HFFc6 (cell line): ENCODE results near the gene ITGB8. TPM values are rescaled to one million over a fixed set of nuclear protein-coding genes. Genes with fewer than 3 reads are reported as not detected.

Source experiments
- DNase-seq: peaks from one replicate; pipeline ENCODE4 v3.0.0-alpha.2; 2018
- H3K27ac Mint-ChIP-seq: 2 replicates; pipeline ENCODE4 v1.8.0; 2020; ENCODE audit warnings: mild to moderate bottlenecking, mixed read lengths
- H3K27me3 Mint-ChIP-seq: 2 replicates; pipeline ENCODE4 v1.8.0; 2021; ENCODE audit warnings: mild to moderate bottlenecking, moderate library complexity, mixed read lengths; ENCODE audit not compliant: insufficient read depth
- H3K36me3 Mint-ChIP-seq: 2 replicates; pipeline ENCODE4 v1.8.0; 2021; ENCODE audit warnings: low read depth, mixed read lengths
- H3K4me1 Mint-ChIP-seq: 2 replicates; pipeline ENCODE4 v1.8.0; 2020; ENCODE audit warnings: low read depth, mixed read lengths
- H3K4me3 Mint-ChIP-seq: 2 replicates; pipeline ENCODE4 v1.8.0; 2020; ENCODE audit warnings: mild to moderate bottlenecking, moderate library complexity, mixed read lengths
- H3K9me3 Mint-ChIP-seq: 2 replicates; pipeline ENCODE4 v1.8.0; 2020; ENCODE audit warnings: mild to moderate bottlenecking, mixed read lengths
- total RNA-seq, 6 experiments: library from RNA; stranded (reverse); fragmentation: NEBNext Ultra II Directional; extraction: Animal tissue kit (Norgen Biotek cat#: 25700); gene quantifications; 2 replicates in 1 of 6; 3 replicates in 5 of 6; pipeline ENCODE4 v1.2.3, GENCODE V29; 2021
- TF ChIP-seq, protein P1 (sequence below): fragments of 200-600 bp; sonication (generic); IDR thresholded peaks from 2 replicates; pipeline ENCODE4 v1.5.0; 2021; ENCODE audit warnings: antibody characterized with exemption, mild to moderate bottlenecking

Gene ITGB8
- total RNA-seq, 6 experiments from 2014 or later: not detected

DNA sequence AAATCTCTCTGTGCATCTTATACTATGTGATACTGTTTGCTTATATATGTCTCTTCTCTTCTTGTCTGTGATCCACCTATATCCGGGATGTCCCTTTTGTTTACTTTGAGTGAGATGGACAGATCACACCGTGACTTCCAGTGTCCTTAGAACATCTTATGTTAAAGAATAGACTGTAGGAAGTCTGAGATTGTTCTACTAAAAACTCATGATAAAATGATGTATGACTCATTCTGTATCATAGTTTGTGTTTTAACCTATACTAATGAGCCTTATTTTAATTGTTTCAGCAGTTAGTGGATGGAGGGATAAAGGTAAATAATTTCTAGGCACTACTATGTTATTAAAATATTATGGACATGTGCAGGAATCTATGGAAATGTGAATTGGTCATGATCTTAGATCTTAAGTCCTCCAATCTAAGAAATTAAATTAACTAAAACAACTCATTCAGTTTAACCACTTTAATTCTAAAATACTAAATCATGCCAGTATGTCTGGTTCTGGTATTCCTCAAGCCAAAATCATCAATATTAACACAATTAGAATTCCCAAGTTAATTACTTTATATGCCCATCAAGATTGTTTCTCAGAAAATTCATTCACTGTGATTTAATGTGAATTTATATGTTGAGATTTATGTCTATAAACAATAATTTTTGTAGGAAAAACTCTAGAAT lies 32.0 kb downstream of the ITGB8 start:
- TF ChIP-seq, protein P1, sequence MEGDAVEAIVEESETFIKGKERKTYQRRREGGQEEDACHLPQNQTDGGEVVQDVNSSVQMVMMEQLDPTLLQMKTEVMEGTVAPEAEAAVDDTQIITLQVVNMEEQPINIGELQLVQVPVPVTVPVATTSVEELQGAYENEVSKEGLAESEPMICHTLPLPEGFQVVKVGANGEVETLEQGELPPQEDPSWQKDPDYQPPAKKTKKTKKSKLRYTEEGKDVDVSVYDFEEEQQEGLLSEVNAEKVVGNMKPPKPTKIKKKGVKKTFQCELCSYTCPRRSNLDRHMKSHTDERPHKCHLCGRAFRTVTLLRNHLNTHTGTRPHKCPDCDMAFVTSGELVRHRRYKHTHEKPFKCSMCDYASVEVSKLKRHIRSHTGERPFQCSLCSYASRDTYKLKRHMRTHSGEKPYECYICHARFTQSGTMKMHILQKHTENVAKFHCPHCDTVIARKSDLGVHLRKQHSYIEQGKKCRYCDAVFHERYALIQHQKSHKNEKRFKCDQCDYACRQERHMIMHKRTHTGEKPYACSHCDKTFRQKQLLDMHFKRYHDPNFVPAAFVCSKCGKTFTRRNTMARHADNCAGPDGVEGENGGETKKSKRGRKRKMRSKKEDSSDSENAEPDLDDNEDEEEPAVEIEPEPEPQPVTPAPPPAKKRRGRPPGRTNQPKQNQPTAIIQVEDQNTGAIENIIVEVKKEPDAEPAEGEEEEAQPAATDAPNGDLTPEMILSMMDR: no peak
- Mint-ChIP-seq H3K4me1 (no peaks in the 10 kb centered on the region), H3K36me3 (no peaks in the 10 kb centered on the region), H3K27ac (no peak overlapping the region), H3K4me3 (no peak overlapping the region), H3K9me3 (peaks cover 1% of the 10 kb centered on the region), H3K27me3 (no peaks in the 10 kb centered on the region)
- DNase-seq: no peak

DNA sequence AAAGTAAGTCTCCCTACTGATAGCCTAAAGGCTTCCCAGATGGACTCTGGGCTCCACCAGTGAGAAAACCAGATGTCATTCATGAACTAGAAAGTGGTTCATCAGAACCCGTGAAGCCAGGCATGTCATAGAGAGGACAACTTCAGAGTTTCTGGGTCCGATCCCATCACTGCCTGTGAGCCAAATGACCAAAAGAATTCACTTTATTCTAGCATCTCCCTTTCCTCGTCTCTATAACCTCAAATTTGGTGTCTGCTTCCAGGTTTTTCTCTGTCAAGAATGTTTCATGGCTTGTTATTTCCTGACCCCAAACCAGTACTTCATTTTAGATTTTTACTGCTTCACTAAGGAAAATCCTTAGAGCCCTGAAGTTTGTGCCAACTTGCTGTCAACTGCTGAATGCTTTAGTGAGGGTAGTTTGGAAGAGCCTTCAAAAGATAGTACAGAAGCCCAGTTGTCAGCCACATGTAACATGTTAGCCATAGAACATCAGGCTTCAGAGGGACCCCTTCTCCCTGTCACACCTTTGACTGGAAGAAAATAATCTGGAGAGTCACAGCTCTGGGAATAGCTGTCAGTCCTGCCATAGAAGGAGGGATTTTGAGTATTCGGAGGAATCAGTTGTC lies 34.0 kb downstream of the ITGB8 start:
- Mint-ChIP-seq H3K27me3 (no peaks in the 10 kb centered on the region), H3K9me3 (peaks cover 16% of the 10 kb centered on the region), H3K4me1 (no peaks in the 10 kb centered on the region), H3K36me3 (no peaks in the 10 kb centered on the region), H3K27ac (no peak overlapping the region), H3K4me3 (no peak overlapping the region)
- TF ChIP-seq, protein P1: no peak
- no peak for DNase-seq

DNA sequence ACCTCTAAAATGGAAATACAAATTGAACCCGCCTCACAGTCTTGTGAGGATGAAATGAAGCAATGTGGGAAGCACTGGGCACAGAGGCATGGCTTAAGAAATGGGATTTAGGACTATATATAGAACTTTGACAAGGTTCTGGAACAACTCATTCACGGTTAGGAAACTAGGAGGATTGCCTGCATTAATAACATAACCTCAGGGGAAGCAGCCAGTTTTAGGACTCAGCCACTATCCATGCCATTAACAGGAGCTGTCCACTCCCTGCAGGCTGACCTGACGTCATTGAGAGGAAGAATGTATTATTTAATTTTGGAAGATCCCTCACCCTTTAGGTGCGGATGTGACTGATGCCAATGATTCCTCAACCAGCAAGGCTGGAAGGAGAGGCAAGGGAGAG lies 34.8 kb downstream of the ITGB8 start:
- peaks cover 16% of the 10 kb centered on the region for H3K9me3 Mint-ChIP-seq
- H3K4me3 Mint-ChIP-seq: no peak overlapping the region
- H3K27ac Mint-ChIP-seq: no peak overlapping the region
- no peaks in the 10 kb centered on the region for H3K36me3 Mint-ChIP-seq
- DNase-seq: no peak
- H3K27me3 Mint-ChIP-seq: no peaks in the 10 kb centered on the region
- no peaks in the 10 kb centered on the region for H3K4me1 Mint-ChIP-seq
- TF ChIP-seq, protein P1: no peak

DNA sequence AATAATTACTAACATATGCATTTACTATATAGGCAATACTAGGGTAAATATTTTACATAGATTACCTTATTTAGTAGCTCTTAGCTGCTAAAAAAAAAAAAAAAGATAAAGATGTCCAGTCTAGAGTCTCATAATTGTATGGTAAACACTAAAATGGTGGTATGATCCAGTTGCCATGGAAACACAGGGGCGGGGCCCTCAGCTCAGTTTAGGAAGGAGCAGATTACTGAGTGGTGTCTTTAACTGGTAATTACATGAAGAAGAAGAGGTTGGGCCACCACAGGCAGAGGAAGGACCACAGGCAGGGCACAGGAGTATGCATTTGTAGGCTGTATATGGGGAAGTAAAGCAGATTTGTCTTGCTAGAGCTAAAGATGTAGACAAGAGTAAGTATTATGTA lies 43.7 kb downstream of the ITGB8 start:
- Mint-ChIP-seq H3K4me1 (no peaks in the 10 kb centered on the region), H3K36me3 (no peaks in the 10 kb centered on the region), H3K4me3 (no peak overlapping the region), H3K27ac (no peak overlapping the region), H3K27me3 (peaks cover 1% of the 10 kb centered on the region; the same call in 1 of the 2 replicates), H3K9me3 (peaks cover 14% of the 10 kb centered on the region)
- TF ChIP-seq, protein P1: no peak
- DNase-seq: no peak

DNA sequence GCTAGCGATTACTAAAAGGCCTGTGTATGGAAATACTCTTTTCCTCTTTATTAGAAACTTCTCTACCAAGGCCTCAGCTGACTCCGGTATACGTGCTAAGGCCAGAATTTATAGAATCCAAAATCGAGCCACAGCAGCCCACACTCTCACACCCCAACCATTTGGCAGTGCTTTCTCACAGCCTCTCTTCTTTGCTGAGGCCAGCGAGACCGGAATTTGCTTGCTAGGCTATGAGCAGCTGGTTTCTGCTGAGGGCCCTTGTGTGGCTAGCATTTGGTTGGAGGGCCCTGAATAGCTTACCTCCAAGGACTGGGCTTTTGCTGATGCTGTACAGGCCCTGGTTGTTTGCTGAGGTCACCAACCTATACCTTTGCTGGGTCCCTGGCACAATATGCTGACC lies 46.1 kb downstream of the ITGB8 start:
- Mint-ChIP-seq H3K27ac (no peak overlapping the region), H3K27me3 (peaks cover 1% of the 10 kb centered on the region; the same call in 1 of the 2 replicates), H3K9me3 (peaks cover 19% of the 10 kb centered on the region), H3K4me1 (no peaks in the 10 kb centered on the region), H3K36me3 (no peaks in the 10 kb centered on the region; the same call in 1 of the 2 replicates), H3K4me3 (no peak overlapping the region)
- no peak for DNase-seq
- TF ChIP-seq, protein P1: no peak
